ENCODE results near the gene HSPA1A. TPM values are rescaled to one million over a fixed set of nuclear protein-coding genes. Genes with fewer than 3 reads are reported as not detected.

HSPA1A gene
- total RNA-seq, 1 experiment from 2014 or later, result 51.2 TPM

GRCh38 chr6:31795616-31796298, 19.6 kb upstream of the HSPA1A start, which contains the start of gene VARS1:
VARS1 (minus strand) TSS chr6:31795752; CDS start chr6:31795217, 535 bp downstream.
- Histone ChIP-seq H4K8ac (replicated peaks; ENCODE audit: insufficient read length, low read depth, low read length) (no peak within 1 kb of the TSS), H3K9ac (ENCODE audit: extremely low read depth, insufficient read length, low read length) (peak within 1 kb of the TSS; percentile 72), H3K79me2 (ENCODE audit: insufficient read depth, low read length) (peaks cover 2% of the 10 kb centered on the region; the same call in 1 of the 2 replicates), H3K4me2 (ENCODE audit: insufficient read depth, insufficient read length, low read length) (peak within 1 kb of the TSS; percentile 77), H2BK20ac (ENCODE audit: low read depth, low read length, poor library complexity, severe bottlenecking) (no peak within 1 kb of the TSS), H3K14ac (ENCODE audit: insufficient read depth, low read length) (peak within 1 kb of the TSS; percentile 93), H2AFZ (ENCODE audit: low read length) (no peak within 1 kb of the TSS), H2BK12ac (ENCODE audit: insufficient read length, low read depth, low read length) (no peak within 1 kb of the TSS), H2BK120ac (ENCODE audit: low read depth, low read length, poor library complexity, severe bottlenecking) (no peak within 1 kb of the TSS), H4K91ac (ENCODE audit: insufficient read length, low read depth, low read length) (no peak within 1 kb of the TSS), H2BK15ac (ENCODE audit: low read depth, low read length) (no peak within 1 kb of the TSS), H3K4me1 (ENCODE audit: insufficient read depth, low read length) (no peaks in the 10 kb centered on the region), H3K4ac (ENCODE audit: low read depth, low read length) (no peak within 1 kb of the TSS), H4K5ac (ENCODE audit: insufficient read length, low read depth, low read length) (no peak within 1 kb of the TSS), H3K9me3 (ENCODE audit: control insufficient read depth, low read depth, low read length) (no peaks in the 10 kb centered on the region), H4K20me1 (ENCODE audit: control insufficient read depth, insufficient read depth, insufficient read length) (no peaks in the 10 kb centered on the region), H3K56ac (ENCODE audit: insufficient read length, low read depth, low read length) (no peak within 1 kb of the TSS), H3K27me3 (ENCODE audit: insufficient read depth, low read length) (no peaks in the 10 kb centered on the region), H3K23ac (ENCODE audit: insufficient read length, low read depth, low read length) (no peak within 1 kb of the TSS), H2AK5ac (ENCODE audit: insufficient read length, low read length) (no peak within 1 kb of the TSS), H2BK5ac (ENCODE audit: insufficient read length, low read length) (no peak within 1 kb of the TSS), H3K27ac (ENCODE audit: insufficient read length, low read depth, low read length) (no peak within 1 kb of the TSS), H3K23me2 (ENCODE audit: insufficient read length, low read depth, low read length, poor library complexity, severe bottlenecking) (peaks cover 3% of the 10 kb centered on the region), H3T11ph (ENCODE audit: low read length) (no peak within 1 kb of the TSS), H3K79me1 (ENCODE audit: insufficient read depth, low read depth, low read length, poor library complexity, severe bottlenecking) (no peaks in the 10 kb centered on the region), H3K18ac (ENCODE audit: insufficient read length, low read depth, low read length) (peak within 1 kb of the TSS; percentile 68)
- Mint-ChIP-seq H3K27ac (peak within 1 kb of the TSS; percentile 97 to 98 (median 98)), H3K36me3 (ENCODE audit: insufficient read depth in 1 of 3, low read depth in 3 of 3) (peaks cover 10 to 52% (median 42%) of the 10 kb centered on the region in 3 experiments), H3K9me3 (no peaks in the 10 kb centered on the region), H3K4me1 (peaks cover 10% of the 10 kb centered on the region in 2 experiments), H3K4me3 (peak within 1 kb of the TSS; percentile 98), H3K27me3 (ENCODE audit: low read depth) (no peaks in the 10 kb centered on the region)
- TF ChIP-seq, protein P1, sequence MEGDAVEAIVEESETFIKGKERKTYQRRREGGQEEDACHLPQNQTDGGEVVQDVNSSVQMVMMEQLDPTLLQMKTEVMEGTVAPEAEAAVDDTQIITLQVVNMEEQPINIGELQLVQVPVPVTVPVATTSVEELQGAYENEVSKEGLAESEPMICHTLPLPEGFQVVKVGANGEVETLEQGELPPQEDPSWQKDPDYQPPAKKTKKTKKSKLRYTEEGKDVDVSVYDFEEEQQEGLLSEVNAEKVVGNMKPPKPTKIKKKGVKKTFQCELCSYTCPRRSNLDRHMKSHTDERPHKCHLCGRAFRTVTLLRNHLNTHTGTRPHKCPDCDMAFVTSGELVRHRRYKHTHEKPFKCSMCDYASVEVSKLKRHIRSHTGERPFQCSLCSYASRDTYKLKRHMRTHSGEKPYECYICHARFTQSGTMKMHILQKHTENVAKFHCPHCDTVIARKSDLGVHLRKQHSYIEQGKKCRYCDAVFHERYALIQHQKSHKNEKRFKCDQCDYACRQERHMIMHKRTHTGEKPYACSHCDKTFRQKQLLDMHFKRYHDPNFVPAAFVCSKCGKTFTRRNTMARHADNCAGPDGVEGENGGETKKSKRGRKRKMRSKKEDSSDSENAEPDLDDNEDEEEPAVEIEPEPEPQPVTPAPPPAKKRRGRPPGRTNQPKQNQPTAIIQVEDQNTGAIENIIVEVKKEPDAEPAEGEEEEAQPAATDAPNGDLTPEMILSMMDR (conservative IDR thresholded peaks at IDR 0.05), result peak; percentile 83
- DNase-seq, result peak; percentile 95
- no CpG with 5 or more reads among the region's 75 CpGs for WGBS (ENCODE audit: extremely low coverage, insufficient read length, low lambda C conversion rate)
